HUDEP-2 (cell line): ENCODE measurements around the gene RTBDN.
"Not testable (repeated sequence)": the region's sequence is repeated elsewhere in the genome, so short reads cannot be mapped to it uniquely, and the experiment has no call there.

ENCODE experiments used
- DNase-seq, 76 experiments: peaks; one replicate each; lab custom pipeline; 2025; ENCODE audit not compliant: unreplicated experiment in 76 of 76; lab: John Stamatoyannopoulos, UW

The RTBDN gene

GRCh38 chr19:12858041-12858928 lies 23.9 kb upstream of the RTBDN start:
- DNase-seq = no peak

- DNase-seq = peak in 3 of 76 experiments; percentile 28 to 40 (median 32)
These were observed 22.3 kb upstream of the RTBDN start for GRCh38 chr19:12856653-12857052.

- DNase-seq = peak in 70 of 76 experiments; percentile 37 to 93 (median 78)
These were observed 13.1 kb upstream of the RTBDN start for GRCh38 chr19:12847159-12848139.

- not testable (repeated sequence) for DNase-seq
These were observed 12.2 kb upstream of the RTBDN start for GRCh38 chr19:12846613-12847012.

GRCh38 chr19:12843999-12844732 lies 9.8 kb upstream of the RTBDN start:
- peak in 5 of 76 experiments; percentile 23 to 36 (median 32) for DNase-seq

- DNase-seq = no peak
These were observed 8.9 kb upstream of the RTBDN start for GRCh38 chr19:12843328-12843727.

GRCh38 chr19:12842511-12842910 lies 8.1 kb upstream of the RTBDN start:
- DNase-seq = no peak

- peak in 33 of 76 experiments; percentile 20 to 64 (median 48) for DNase-seq
These were observed 6.7 kb upstream of the RTBDN start for GRCh38 chr19:12841094-12841493.

- peak in 74 of 76 experiments; percentile 49 to 99 (median 92) for DNase-seq
These were observed 6.0 kb upstream of the RTBDN start for GRCh38 chr19:12840091-12841079.

GRCh38 chr19:12838886-12839756 lies 4.7 kb upstream of the RTBDN start:
- peak in 4 of 76 experiments; percentile 12 to 34 (median 12) for DNase-seq

GRCh38 chr19:12838182-12838885 lies 4.0 kb upstream of the RTBDN start, which contains the start of gene MAST1:
Gene MAST1, plus strand, starts transcription at chr19:12838515. Its CDS starts 58 bp downstream, at chr19:12838573.
- DNase-seq = peak in 49 of 76 experiments; percentile 20 to 74 (median 54)

GRCh38 chr19:12837225-12837624 lies 2.8 kb upstream of the RTBDN start:
- no peak for DNase-seq

- DNase-seq = peak in 2 of 76 experiments; percentile 15 to 32
These were observed 2.1 kb upstream of the RTBDN start for GRCh38 chr19:12836529-12836863.

GRCh38 chr19:12834976-12835757 lies 788 bp upstream of the RTBDN start:
- peak in 46 of 76 experiments; percentile 28 to 67 (median 47) for DNase-seq

GRCh38 chr19:12833738-12834565 lies 427 bp downstream of the RTBDN start:
- DNase-seq = peak in 22 of 76 experiments; percentile 17 to 58 (median 32)

- DNase-seq = no peak
These were observed 1.0 kb downstream of the RTBDN start for GRCh38 chr19:12833418-12833737.
